Spleen (tissue), 11 donors: ENCODE data around the gene TBC1D32. TPM values are rescaled to one million over a fixed set of nuclear protein-coding genes. Genes with fewer than 3 reads are reported as not detected.

Experiments
- polyA plus RNA-seq, 3 donors: library from polyadenylated mRNA; stranded (reverse); fragments of 200-250 nt; gene quantifications; one replicate each; pipeline ENCODE4 v1.2.1, GENCODE V29; 2013
- small RNA-seq, 4 donors: library from RNA; depleted of rRNA; stranded (forward); fragments of <200 nt; gene quantifications; one replicate each; pipeline ENCODE3, GENCODE V24; 2016
- total RNA-seq, 7 donors: library from RNA; depleted of rRNA in 3 of 7; stranded (reverse); fragments of >200 nt in 3 of 7; fragmentation: NEBNext Ultra II Directional in 4 of 7; extraction: Animal tissue kit (Norgen Biotek cat#: 25700) in 4 of 7; gene quantifications; one replicate each; pipeline versions ENCODE4 v1.1.0 to v1.2.1, GENCODE V29; 2016 to 2021
- donor health status: healthy with polysubstance abuse.
- donor health status: DM: no; HTN: no; CAD: no; lungs with moderate emphysema.
- donor health status: DM: no; HTN: no; CAD: no.
- donor health status: Bipolar disorder and iron deficiency.
- donor health status: healthy.
- donor health status: DM: no; HTN: no; CAD: no.
- donor health status: DM: yes; HTN: yes; CAD: no.

TBC1D32 gene
- total and polyA plus RNA-seq, 10 donors, result 1.5 to 18.8 (median 12.6) TPM

Small RNA genes within 50 kb of the gene (small RNA-seq; reads per million reads assigned to genes)
- gene RF00019 (0 reads per million in 4 donors), gene RNU6-1286P (0 reads per million in 4 donors)

Other genes with a start within 250 kb of the TBC1D32 start
- 1 to 10 TPM; 1.3 to 8.1 (median 3.4) TPM for gene GJA1, start 101.2 kb upstream of the TBC1D32 start, total RNA-seq
- gene GJA1, start 101.2 kb upstream of the TBC1D32 start, polyA plus RNA-seq, result 1 to 10 TPM; 1.5 to 6.5 (median 2.7) TPM